ENCODE results near the gene TRAF1.
A peak's percentile ranks its signal among the peaks of the same experiment; 100 is the strongest.

TRAF1 gene

GRCh38 chr9:120918931-120919842, 7.4 kb downstream of the TRAF1 start:
- no peak for DNase-seq
- Histone ChIP-seq H2AK5ac (ENCODE audit: low read length) (no peak overlapping the region), H3K56ac (ENCODE audit: low read length) (peak overlapping the region; percentile 6), H2BK120ac (ENCODE audit: low read depth, low read length) (no peak overlapping the region), H3K36me3 (ENCODE audit: control insufficient read depth, insufficient read depth, low read length) (no peaks in the 10 kb centered on the region), H2BK15ac (replicated peaks; ENCODE audit: low read depth) (no peak overlapping the region), H2BK5ac (ENCODE audit: low read length) (no peak overlapping the region), H3K23ac (ENCODE audit: low read length) (no peak overlapping the region), H3K27me3 (ENCODE audit: insufficient read depth, low read length, poor library complexity) (no peaks in the 10 kb centered on the region), H3K79me2 (ENCODE audit: control insufficient read depth, insufficient read depth, low read length) (no peaks in the 10 kb centered on the region), H3K4ac (ENCODE audit: low read depth, low read length) (no peak overlapping the region), H3K9ac (ENCODE audit: low read length) (no peak overlapping the region), H3K18ac (ENCODE audit: low read length) (no peak overlapping the region), H4K8ac (ENCODE audit: low read depth, low read length) (no peak overlapping the region), H3K79me1 (ENCODE audit: low read length) (no peaks in the 10 kb centered on the region), H4K5ac (ENCODE audit: low read length) (no peak overlapping the region), H3K27ac (ENCODE audit: low read depth, low read length) (no peak overlapping the region), H3K4me2 (ENCODE audit: low read length) (no peak overlapping the region), H3K4me1 (ENCODE audit: control insufficient read depth, low read depth, low read length) (peaks cover 4% of the 10 kb centered on the region), H3K4me3 (ENCODE audit: low read length) (no peak overlapping the region)
- WGBS (ENCODE audit: extremely low coverage, insufficient coverage, low lambda C conversion rate), result no CpG with 5 or more reads among the region's 20 CpGs

GRCh38 chr9:120917929-120918762, 8.4 kb downstream of the TRAF1 start:
- Histone ChIP-seq H3K4me3 (ENCODE audit: low read length) (no peak overlapping the region), H3K18ac (ENCODE audit: low read length) (no peak overlapping the region), H3K79me2 (ENCODE audit: control insufficient read depth, insufficient read depth, low read length) (no peaks in the 10 kb centered on the region), H4K5ac (ENCODE audit: low read length) (no peak overlapping the region), H2BK15ac (replicated peaks; ENCODE audit: low read depth) (no peak overlapping the region), H2BK5ac (ENCODE audit: low read length) (no peak overlapping the region), H2BK120ac (ENCODE audit: low read depth, low read length) (no peak overlapping the region), H3K4me2 (ENCODE audit: low read length) (no peak overlapping the region), H3K79me1 (ENCODE audit: low read length) (no peaks in the 10 kb centered on the region), H3K36me3 (ENCODE audit: control insufficient read depth, insufficient read depth, low read length) (no peaks in the 10 kb centered on the region), H4K8ac (ENCODE audit: low read depth, low read length) (no peak overlapping the region), H3K27me3 (ENCODE audit: insufficient read depth, low read length, poor library complexity) (no peaks in the 10 kb centered on the region), H3K56ac (ENCODE audit: low read length) (no peak overlapping the region), H3K27ac (ENCODE audit: low read depth, low read length) (no peak overlapping the region), H3K4me1 (ENCODE audit: control insufficient read depth, low read depth, low read length) (peaks cover 4% of the 10 kb centered on the region), H2AK5ac (ENCODE audit: low read length) (no peak overlapping the region), H3K9ac (ENCODE audit: low read length) (no peak overlapping the region), H3K4ac (ENCODE audit: low read depth, low read length) (no peak overlapping the region), H3K23ac (ENCODE audit: low read length) (no peak overlapping the region)
- no CpG with 5 or more reads among the region's 4 CpGs for WGBS (ENCODE audit: extremely low coverage, insufficient coverage, low lambda C conversion rate)
- no peak for DNase-seq

- no peak overlapping the region for H3K18ac ChIP-seq (ENCODE audit: low read length)
- H3K56ac ChIP-seq (ENCODE audit: low read length), result no peak overlapping the region
- no peak overlapping the region for H2BK5ac ChIP-seq (ENCODE audit: low read length)
- H3K4me1 ChIP-seq (ENCODE audit: control insufficient read depth, low read depth, low read length), result peaks cover 4% of the 10 kb centered on the region
- H3K27me3 ChIP-seq (ENCODE audit: insufficient read depth, low read length, poor library complexity), result no peaks in the 10 kb centered on the region
- H3K79me1 ChIP-seq (ENCODE audit: low read length), result no peaks in the 10 kb centered on the region
- H3K9ac ChIP-seq (ENCODE audit: low read length), result no peak overlapping the region
- H2AK5ac ChIP-seq (ENCODE audit: low read length), result no peak overlapping the region
- no peak overlapping the region for H2BK15ac ChIP-seq (replicated peaks; ENCODE audit: low read depth)
- no peak overlapping the region for H3K27ac ChIP-seq (ENCODE audit: low read depth, low read length)
- H4K5ac ChIP-seq (ENCODE audit: low read length), result no peak overlapping the region
- H4K8ac ChIP-seq (ENCODE audit: low read depth, low read length), result no peak overlapping the region
- H3K23ac ChIP-seq (ENCODE audit: low read length), result no peak overlapping the region
- no peaks in the 10 kb centered on the region for H3K79me2 ChIP-seq (ENCODE audit: control insufficient read depth, insufficient read depth, low read length)
- no peak overlapping the region for H2BK120ac ChIP-seq (ENCODE audit: low read depth, low read length)
- no peaks in the 10 kb centered on the region for H3K36me3 ChIP-seq (ENCODE audit: control insufficient read depth, insufficient read depth, low read length)
- H3K4ac ChIP-seq (ENCODE audit: low read depth, low read length), result no peak overlapping the region
- H3K4me3 ChIP-seq (ENCODE audit: low read length), result no peak overlapping the region
- H3K4me2 ChIP-seq (ENCODE audit: low read length), result no peak overlapping the region
- no CpG with 5 or more reads among the region's 8 CpGs for WGBS (ENCODE audit: extremely low coverage, insufficient coverage, low lambda C conversion rate)
- no peak for DNase-seq
Observed at GRCh38 chr9:120916991-120917880, 9.4 kb downstream of the TRAF1 start.

- H3K23ac ChIP-seq (ENCODE audit: low read length), result no peak overlapping the region
- H4K5ac ChIP-seq (ENCODE audit: low read length), result no peak overlapping the region
- H3K27ac ChIP-seq (ENCODE audit: low read depth, low read length), result no peak overlapping the region
- H3K4me1 ChIP-seq (ENCODE audit: control insufficient read depth, low read depth, low read length), result peaks cover 4% of the 10 kb centered on the region
- no peak overlapping the region for H3K18ac ChIP-seq (ENCODE audit: low read length)
- no CpG with 5 or more reads among the region's 3 CpGs for WGBS (ENCODE audit: extremely low coverage, insufficient coverage, low lambda C conversion rate)
- no peaks in the 10 kb centered on the region for H3K27me3 ChIP-seq (ENCODE audit: insufficient read depth, low read length, poor library complexity)
- no peaks in the 10 kb centered on the region for H3K79me2 ChIP-seq (ENCODE audit: control insufficient read depth, insufficient read depth, low read length)
- no peak for DNase-seq
- no peak overlapping the region for H3K4ac ChIP-seq (ENCODE audit: low read depth, low read length)
- no peak overlapping the region for H3K9ac ChIP-seq (ENCODE audit: low read length)
- H3K4me2 ChIP-seq (ENCODE audit: low read length), result no peak overlapping the region
- no peak overlapping the region for H2BK5ac ChIP-seq (ENCODE audit: low read length)
- H3K36me3 ChIP-seq (ENCODE audit: control insufficient read depth, insufficient read depth, low read length), result no peaks in the 10 kb centered on the region
- no peak overlapping the region for H3K56ac ChIP-seq (ENCODE audit: low read length)
- H2BK15ac ChIP-seq (replicated peaks; ENCODE audit: low read depth), result no peak overlapping the region
- no peak overlapping the region for H2BK120ac ChIP-seq (ENCODE audit: low read depth, low read length)
- no peak overlapping the region for H2AK5ac ChIP-seq (ENCODE audit: low read length)
- H3K4me3 ChIP-seq (ENCODE audit: low read length), result no peak overlapping the region
- no peak overlapping the region for H4K8ac ChIP-seq (ENCODE audit: low read depth, low read length)
- H3K79me1 ChIP-seq (ENCODE audit: low read length), result no peaks in the 10 kb centered on the region
Observed at GRCh38 chr9:120916588-120916987, 10.0 kb downstream of the TRAF1 start.

- Histone ChIP-seq H2BK5ac (ENCODE audit: low read length) (no peak overlapping the region), H3K79me2 (ENCODE audit: control insufficient read depth, insufficient read depth, low read length) (no peaks in the 10 kb centered on the region), H4K8ac (ENCODE audit: low read depth, low read length) (no peak overlapping the region), H2BK120ac (ENCODE audit: low read depth, low read length) (no peak overlapping the region), H3K4me2 (ENCODE audit: low read length) (no peak overlapping the region), H3K4me1 (ENCODE audit: control insufficient read depth, low read depth, low read length) (peaks cover 4% of the 10 kb centered on the region), H3K79me1 (ENCODE audit: low read length) (no peaks in the 10 kb centered on the region), H3K4ac (ENCODE audit: low read depth, low read length) (no peak overlapping the region), H3K4me3 (ENCODE audit: low read length) (no peak overlapping the region), H3K23ac (ENCODE audit: low read length) (no peak overlapping the region), H3K27ac (ENCODE audit: low read depth, low read length) (no peak overlapping the region), H4K5ac (ENCODE audit: low read length) (no peak overlapping the region), H3K18ac (ENCODE audit: low read length) (no peak overlapping the region), H3K9ac (ENCODE audit: low read length) (no peak overlapping the region), H3K36me3 (ENCODE audit: control insufficient read depth, insufficient read depth, low read length) (no peaks in the 10 kb centered on the region), H3K27me3 (ENCODE audit: insufficient read depth, low read length, poor library complexity) (no peaks in the 10 kb centered on the region), H2AK5ac (ENCODE audit: low read length) (no peak overlapping the region), H2BK15ac (replicated peaks; ENCODE audit: low read depth) (no peak overlapping the region), H3K56ac (ENCODE audit: low read length) (no peak overlapping the region)
- no peak for DNase-seq
- WGBS (ENCODE audit: extremely low coverage, insufficient coverage, low lambda C conversion rate), result no CpG with 5 or more reads among the region's 5 CpGs
Observed at GRCh38 chr9:120915854-120916470, 10.6 kb downstream of the TRAF1 start.
